ENCODE measurements around the gene STAG1.

STAG1 gene

GRCh38 chr3:136334209-136334608 lies 418.0 kb downstream of the STAG1 start:
- Histone ChIP-seq H3K4me3 (ENCODE audit: low read depth, low read length) (no peak overlapping the region), H3K27me3 (ENCODE audit: control insufficient read depth, insufficient read depth, low read length) (no peaks in the 10 kb centered on the region), H3K4me1 (ENCODE audit: control insufficient read depth, insufficient read depth, low read length) (no peaks in the 10 kb centered on the region), H3K9ac (ENCODE audit: low read length) (no peak overlapping the region), H3K9me3 (ENCODE audit: control insufficient read depth, insufficient read depth, low read depth, low read length) (no peaks in the 10 kb centered on the region), H3K27ac (ENCODE audit: low read depth, low read length) (no peak overlapping the region), H3K36me3 (ENCODE audit: control insufficient read depth, insufficient read depth, low read length) (peaks cover 39% of the 10 kb centered on the region)

- H3K9ac ChIP-seq (ENCODE audit: low read length) = no peak overlapping the region
- no peaks in the 10 kb centered on the region for H3K27me3 ChIP-seq (ENCODE audit: control insufficient read depth, insufficient read depth, low read length)
- H3K4me1 ChIP-seq (ENCODE audit: control insufficient read depth, insufficient read depth, low read length) = no peaks in the 10 kb centered on the region
- no peak overlapping the region for H3K4me3 ChIP-seq (ENCODE audit: low read depth, low read length)
- H3K27ac ChIP-seq (ENCODE audit: low read depth, low read length) = no peak overlapping the region
- H3K9me3 ChIP-seq (ENCODE audit: control insufficient read depth, insufficient read depth, low read depth, low read length) = no peaks in the 10 kb centered on the region
- peaks cover 47% of the 10 kb centered on the region for H3K36me3 ChIP-seq (ENCODE audit: control insufficient read depth, insufficient read depth, low read length)
Observed at GRCh38 chr3:136332776-136333175, 419.4 kb downstream of the STAG1 start.

- no peaks in the 10 kb centered on the region for H3K9me3 ChIP-seq (ENCODE audit: control insufficient read depth, insufficient read depth, low read depth, low read length)
- peaks cover 51% of the 10 kb centered on the region for H3K36me3 ChIP-seq (ENCODE audit: control insufficient read depth, insufficient read depth, low read length)
- H3K27ac ChIP-seq (ENCODE audit: low read depth, low read length) = no peak overlapping the region
- no peaks in the 10 kb centered on the region for H3K27me3 ChIP-seq (ENCODE audit: control insufficient read depth, insufficient read depth, low read length)
- no peak overlapping the region for H3K4me3 ChIP-seq (ENCODE audit: low read depth, low read length)
- no peaks in the 10 kb centered on the region for H3K4me1 ChIP-seq (ENCODE audit: control insufficient read depth, insufficient read depth, low read length)
- H3K9ac ChIP-seq (ENCODE audit: low read length) = no peak overlapping the region
Observed at GRCh38 chr3:136332302-136332701, 419.9 kb downstream of the STAG1 start.

- H3K36me3 ChIP-seq (ENCODE audit: control insufficient read depth, insufficient read depth, low read length) = peaks cover 59% of the 10 kb centered on the region
- H3K9ac ChIP-seq (ENCODE audit: low read length) = no peak overlapping the region
- no peaks in the 10 kb centered on the region for H3K27me3 ChIP-seq (ENCODE audit: control insufficient read depth, insufficient read depth, low read length)
- H3K4me3 ChIP-seq (ENCODE audit: low read depth, low read length) = no peak overlapping the region
- H3K4me1 ChIP-seq (ENCODE audit: control insufficient read depth, insufficient read depth, low read length) = no peaks in the 10 kb centered on the region
- no peak overlapping the region for H3K27ac ChIP-seq (ENCODE audit: low read depth, low read length)
- no peaks in the 10 kb centered on the region for H3K9me3 ChIP-seq (ENCODE audit: control insufficient read depth, insufficient read depth, low read depth, low read length)
Observed at GRCh38 chr3:136330900-136331299, 421.3 kb downstream of the STAG1 start.

GRCh38 chr3:136329593-136329992 lies 422.6 kb downstream of the STAG1 start:
- Histone ChIP-seq H3K36me3 (ENCODE audit: control insufficient read depth, insufficient read depth, low read length) (peaks cover 52% of the 10 kb centered on the region), H3K9me3 (ENCODE audit: control insufficient read depth, insufficient read depth, low read depth, low read length) (no peaks in the 10 kb centered on the region), H3K4me3 (ENCODE audit: low read depth, low read length) (no peak overlapping the region)

GRCh38 chr3:136327671-136328070 lies 424.5 kb downstream of the STAG1 start:
- no peak overlapping the region for H3K4me3 ChIP-seq (ENCODE audit: low read depth, low read length)
- H3K9me3 ChIP-seq (ENCODE audit: control insufficient read depth, insufficient read depth, low read depth, low read length) = no peaks in the 10 kb centered on the region; the same call in 1 of the 2 replicates
- no peak overlapping the region for H3K9ac ChIP-seq (ENCODE audit: low read length)
- H3K4me1 ChIP-seq (ENCODE audit: control insufficient read depth, insufficient read depth, low read length) = no peaks in the 10 kb centered on the region
- H3K27me3 ChIP-seq (ENCODE audit: control insufficient read depth, insufficient read depth, low read length) = no peaks in the 10 kb centered on the region
- no peak overlapping the region for H3K27ac ChIP-seq (ENCODE audit: low read depth, low read length)
- H3K36me3 ChIP-seq (ENCODE audit: control insufficient read depth, insufficient read depth, low read length) = peaks cover 36% of the 10 kb centered on the region

More at GRCh38 chr3:136329593-136329992, 422.6 kb downstream of the STAG1 start:
- Histone ChIP-seq H3K27me3 (ENCODE audit: control insufficient read depth, insufficient read depth, low read length) (no peaks in the 10 kb centered on the region), H3K4me1 (ENCODE audit: control insufficient read depth, insufficient read depth, low read length) (no peaks in the 10 kb centered on the region), H3K9ac (ENCODE audit: low read length) (no peak overlapping the region), H3K27ac (ENCODE audit: low read depth, low read length) (no peak overlapping the region)

GRCh38 chr3:136326316-136326715 lies 425.9 kb downstream of the STAG1 start:
- H3K36me3 ChIP-seq (ENCODE audit: control insufficient read depth, insufficient read depth, low read length) = peaks cover 38% of the 10 kb centered on the region
- H3K9me3 ChIP-seq (ENCODE audit: control insufficient read depth, insufficient read depth, low read depth, low read length) = peaks cover 7% of the 10 kb centered on the region
- no peaks in the 10 kb centered on the region for H3K27me3 ChIP-seq (ENCODE audit: control insufficient read depth, insufficient read depth, low read length)
- H3K9ac ChIP-seq (ENCODE audit: low read length) = no peak overlapping the region
- no peak overlapping the region for H3K27ac ChIP-seq (ENCODE audit: low read depth, low read length)
- no peaks in the 10 kb centered on the region for H3K4me1 ChIP-seq (ENCODE audit: control insufficient read depth, insufficient read depth, low read length)
- no peak overlapping the region for H3K4me3 ChIP-seq (ENCODE audit: low read depth, low read length)

GRCh38 chr3:136311968-136312367 lies 440.2 kb downstream of the STAG1 start:
- no peak overlapping the region for H3K27ac ChIP-seq (ENCODE audit: low read depth, low read length)
- H3K27me3 ChIP-seq (ENCODE audit: control insufficient read depth, insufficient read depth, low read length) = no peaks in the 10 kb centered on the region
- H3K36me3 ChIP-seq (ENCODE audit: control insufficient read depth, insufficient read depth, low read length) = no peaks in the 10 kb centered on the region
- H3K9me3 ChIP-seq (ENCODE audit: control insufficient read depth, insufficient read depth, low read depth, low read length) = no peaks in the 10 kb centered on the region
- H3K4me3 ChIP-seq (ENCODE audit: low read depth, low read length) = no peak overlapping the region
- no peaks in the 10 kb centered on the region for H3K4me1 ChIP-seq (ENCODE audit: control insufficient read depth, insufficient read depth, low read length)
- no peak overlapping the region for H3K9ac ChIP-seq (ENCODE audit: low read length)

- Histone ChIP-seq H3K27ac (ENCODE audit: low read depth, low read length) (no peak overlapping the region), H3K9ac (ENCODE audit: low read length) (no peak overlapping the region), H3K4me3 (ENCODE audit: low read depth, low read length) (no peak overlapping the region), H3K36me3 (ENCODE audit: control insufficient read depth, insufficient read depth, low read length) (no peaks in the 10 kb centered on the region), H3K9me3 (ENCODE audit: control insufficient read depth, insufficient read depth, low read depth, low read length) (no peaks in the 10 kb centered on the region), H3K27me3 (ENCODE audit: control insufficient read depth, insufficient read depth, low read length) (no peaks in the 10 kb centered on the region), H3K4me1 (ENCODE audit: control insufficient read depth, insufficient read depth, low read length) (no peaks in the 10 kb centered on the region)
Observed at GRCh38 chr3:136311261-136311660, 440.9 kb downstream of the STAG1 start.

GRCh38 chr3:136305879-136306278 lies 446.3 kb downstream of the STAG1 start:
- no peaks in the 10 kb centered on the region for H3K9me3 ChIP-seq (ENCODE audit: control insufficient read depth, insufficient read depth, low read depth, low read length)
- H3K36me3 ChIP-seq (ENCODE audit: control insufficient read depth, insufficient read depth, low read length) = peaks cover 7% of the 10 kb centered on the region
- no peak overlapping the region for H3K9ac ChIP-seq (ENCODE audit: low read length)
- H3K27me3 ChIP-seq (ENCODE audit: control insufficient read depth, insufficient read depth, low read length) = no peaks in the 10 kb centered on the region
- H3K27ac ChIP-seq (ENCODE audit: low read depth, low read length) = no peak overlapping the region
- H3K4me1 ChIP-seq (ENCODE audit: control insufficient read depth, insufficient read depth, low read length) = no peaks in the 10 kb centered on the region
- H3K4me3 ChIP-seq (ENCODE audit: low read depth, low read length) = no peak overlapping the region

- no peak overlapping the region for H3K4me3 ChIP-seq (ENCODE audit: low read depth, low read length)
- H3K27ac ChIP-seq (ENCODE audit: low read depth, low read length) = no peak overlapping the region
- H3K36me3 ChIP-seq (ENCODE audit: control insufficient read depth, insufficient read depth, low read length) = peaks cover 24% of the 10 kb centered on the region
Observed at GRCh38 chr3:136300444-136300843, 451.7 kb downstream of the STAG1 start.

GRCh38 chr3:136297826-136298225 lies 454.4 kb downstream of the STAG1 start:
- Histone ChIP-seq H3K9me3 (ENCODE audit: control insufficient read depth, insufficient read depth, low read depth, low read length) (no peaks in the 10 kb centered on the region), H3K4me1 (ENCODE audit: control insufficient read depth, insufficient read depth, low read length) (peaks cover 4% of the 10 kb centered on the region; the same call in 1 of the 2 replicates), H3K9ac (ENCODE audit: low read length) (no peak overlapping the region), H3K27me3 (ENCODE audit: control insufficient read depth, insufficient read depth, low read length) (no peaks in the 10 kb centered on the region), H3K27ac (ENCODE audit: low read depth, low read length) (no peak overlapping the region), H3K36me3 (ENCODE audit: control insufficient read depth, insufficient read depth, low read length) (peaks cover 36% of the 10 kb centered on the region), H3K4me3 (ENCODE audit: low read depth, low read length) (no peak overlapping the region)

More at GRCh38 chr3:136300444-136300843, 451.7 kb downstream of the STAG1 start:
- H3K9ac ChIP-seq (ENCODE audit: low read length) = no peak overlapping the region
- no peaks in the 10 kb centered on the region for H3K9me3 ChIP-seq (ENCODE audit: control insufficient read depth, insufficient read depth, low read depth, low read length)
- no peaks in the 10 kb centered on the region for H3K27me3 ChIP-seq (ENCODE audit: control insufficient read depth, insufficient read depth, low read length)
- H3K4me1 ChIP-seq (ENCODE audit: control insufficient read depth, insufficient read depth, low read length) = peaks cover 4% of the 10 kb centered on the region; the same call in 1 of the 2 replicates
